Measurements from ENCODE around the gene ATRIP.

DNA sequence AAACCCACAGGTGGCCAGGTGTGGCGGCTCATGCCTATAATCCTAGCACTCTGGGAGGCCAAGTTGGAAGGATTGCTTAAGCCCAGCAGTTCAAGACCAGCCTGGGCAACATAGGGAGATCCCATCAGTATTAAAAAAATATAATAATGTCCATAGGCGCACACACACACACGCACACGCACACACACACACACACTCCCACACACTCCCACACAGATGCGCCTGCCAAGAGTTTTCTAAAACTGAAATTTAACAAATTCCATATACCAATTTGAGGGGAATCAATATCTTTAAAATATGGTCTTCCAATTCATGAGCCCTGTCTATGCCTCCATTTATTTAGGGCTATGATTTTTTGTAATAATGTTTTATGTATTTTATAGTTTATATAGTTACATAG lies 40.4 kb downstream of the ATRIP start:
- TF ChIP-seq, protein P1, sequence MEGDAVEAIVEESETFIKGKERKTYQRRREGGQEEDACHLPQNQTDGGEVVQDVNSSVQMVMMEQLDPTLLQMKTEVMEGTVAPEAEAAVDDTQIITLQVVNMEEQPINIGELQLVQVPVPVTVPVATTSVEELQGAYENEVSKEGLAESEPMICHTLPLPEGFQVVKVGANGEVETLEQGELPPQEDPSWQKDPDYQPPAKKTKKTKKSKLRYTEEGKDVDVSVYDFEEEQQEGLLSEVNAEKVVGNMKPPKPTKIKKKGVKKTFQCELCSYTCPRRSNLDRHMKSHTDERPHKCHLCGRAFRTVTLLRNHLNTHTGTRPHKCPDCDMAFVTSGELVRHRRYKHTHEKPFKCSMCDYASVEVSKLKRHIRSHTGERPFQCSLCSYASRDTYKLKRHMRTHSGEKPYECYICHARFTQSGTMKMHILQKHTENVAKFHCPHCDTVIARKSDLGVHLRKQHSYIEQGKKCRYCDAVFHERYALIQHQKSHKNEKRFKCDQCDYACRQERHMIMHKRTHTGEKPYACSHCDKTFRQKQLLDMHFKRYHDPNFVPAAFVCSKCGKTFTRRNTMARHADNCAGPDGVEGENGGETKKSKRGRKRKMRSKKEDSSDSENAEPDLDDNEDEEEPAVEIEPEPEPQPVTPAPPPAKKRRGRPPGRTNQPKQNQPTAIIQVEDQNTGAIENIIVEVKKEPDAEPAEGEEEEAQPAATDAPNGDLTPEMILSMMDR (IDR thresholded peaks at IDR 0.05; ENCODE audit: low read depth, low read length, missing input control) = no peak
- TF ChIP-seq JUND (IDR thresholded peaks at IDR 0.05) = no peak

All from liver (tissue), 3 donors.